ENCODE results near the gene KIRREL3. TPM values are rescaled to one million over a fixed set of nuclear protein-coding genes. Genes with fewer than 3 reads are reported as not detected.

KIRREL3 gene
- total and polyA plus RNA-seq, 2 of the 4 experiments (the other 2 are of a cell fraction) = 10.9 to 15.9 TPM

DNA sequence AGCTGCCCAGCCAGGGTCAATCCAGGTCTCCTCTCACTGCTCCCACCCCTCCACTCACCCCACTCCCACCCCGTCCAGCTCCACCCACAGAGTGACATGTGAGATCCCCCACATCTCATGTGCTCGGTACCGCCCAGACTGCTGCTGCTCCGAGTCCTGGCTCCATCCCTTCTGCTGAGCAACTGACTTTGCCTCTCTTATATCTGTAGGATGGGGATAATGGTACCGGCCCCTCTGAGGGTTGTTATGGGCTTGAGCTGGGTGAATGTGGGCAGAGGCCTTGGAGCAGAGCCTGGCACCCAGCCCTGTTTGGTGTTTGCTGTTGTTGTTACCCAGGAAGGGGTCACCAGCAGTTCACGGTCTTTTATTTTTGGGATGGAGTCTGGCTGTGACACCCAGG is 568.0 kb downstream of the KIRREL3 start:
- in situ Hi-C loops (cut with MboI; ENCODE audit: low sequenced_read_pairs) = loop anchor here (25.0 kb wide), 2 partner anchors 555 to 1605 kb away; no protein-coding TSS in a partner anchor
- H3K79me1 ChIP-seq (ENCODE audit: low read depth in 1 of 2, low read length in 2 of 2) = no peaks in the 10 kb centered on the region
- 80% methylated on average over 1 of the region's 6 CpGs; no CpG with 5 or more reads in 1 of the 2 experiments for WGBS, 2 experiments (ENCODE audit: extremely low coverage in 2 of 2, insufficient read length in 1 of 2)
- no peak overlapping the region for H4K5ac ChIP-seq (ENCODE audit: low read depth, low read length)
- H2BK5ac ChIP-seq (ENCODE audit: low read depth, low read length, poor library complexity, severe bottlenecking) = peak overlapping the region; percentile 91
- ChIA-PET CTCF (interaction anchor here (1.1 to 2.0 kb wide), 2 partner anchors 9 to 121 kb away, joined by 3 to 14 read pairs; no protein-coding TSS in a partner anchor), POLR2A (ENCODE audit: unreplicated experiment) (no interaction called here)
- peak overlapping the region; percentile 91; the same call in 1 of the 2 replicates for H2AK5ac ChIP-seq (ENCODE audit: low read depth, low read length)
- 0 out of 2 replicates have a peak overlapping the region, but pooled peaks have one; percentile 80 for H3K23ac ChIP-seq (ENCODE audit: low read depth, low read length)
- H3K9me1 ChIP-seq (ENCODE audit: insufficient read depth, low read length) = peaks cover 23% of the 10 kb centered on the region
- intact Hi-C loops (cut with micrococcal nuclease) = no loop called here
- TF ChIP-seq SMC3 (IDR thresholded peaks at IDR 0.05; ENCODE audit: low read depth, low read length) (no peak), CHD1 (IDR thresholded peaks at IDR 0.05; ENCODE audit: low read depth, low read length) (no peak), USF2 (IDR thresholded peaks at IDR 0.05; ENCODE audit: low read depth, low read length) (no peak), MAZ (IDR thresholded peaks at IDR 0.05; ENCODE audit: borderline replicate concordance, low read depth, low read length) (no peak), RCOR1 (IDR thresholded peaks at IDR 0.05; ENCODE audit: insufficient replicate concordance, low read length) (no peak), CEBPB (IDR thresholded peaks at IDR 0.05; ENCODE audit: low read depth, low read length) (no peak), POLR2A (IDR thresholded peaks at IDR 0.05; ENCODE audit: low read depth, low read length) (no peak), RFX5 (IDR thresholded peaks at IDR 0.05; ENCODE audit: low read depth, low read length) (no peak), NFE2L2 (IDR thresholded peaks at IDR 0.05; ENCODE audit: low read depth, low read length) (no peak), BHLHE40 (IDR thresholded peaks at IDR 0.05; ENCODE audit: low read depth, low read length) (no peak), FOS (IDR thresholded peaks at IDR 0.05; ENCODE audit: low read depth, low read length) (no peak), MXI1 (IDR thresholded peaks at IDR 0.05; ENCODE audit: borderline replicate concordance, low read depth, low read length) (no peak), RAD21 (IDR thresholded peaks at IDR 0.05; ENCODE audit: low read length) (no peak), MAFK (IDR thresholded peaks at IDR 0.05; ENCODE audit: low read depth, low read length) (no peak)
- TF ChIP-seq, protein P1, sequence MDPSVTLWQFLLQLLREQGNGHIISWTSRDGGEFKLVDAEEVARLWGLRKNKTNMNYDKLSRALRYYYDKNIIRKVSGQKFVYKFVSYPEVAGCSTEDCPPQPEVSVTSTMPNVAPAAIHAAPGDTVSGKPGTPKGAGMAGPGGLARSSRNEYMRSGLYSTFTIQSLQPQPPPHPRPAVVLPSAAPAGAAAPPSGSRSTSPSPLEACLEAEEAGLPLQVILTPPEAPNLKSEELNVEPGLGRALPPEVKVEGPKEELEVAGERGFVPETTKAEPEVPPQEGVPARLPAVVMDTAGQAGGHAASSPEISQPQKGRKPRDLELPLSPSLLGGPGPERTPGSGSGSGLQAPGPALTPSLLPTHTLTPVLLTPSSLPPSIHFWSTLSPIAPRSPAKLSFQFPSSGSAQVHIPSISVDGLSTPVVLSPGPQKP (IDR thresholded peaks at IDR 0.05; ENCODE audit: borderline replicate concordance, low read depth, low read length) = no peak
- TF ChIP-seq, protein P2, sequence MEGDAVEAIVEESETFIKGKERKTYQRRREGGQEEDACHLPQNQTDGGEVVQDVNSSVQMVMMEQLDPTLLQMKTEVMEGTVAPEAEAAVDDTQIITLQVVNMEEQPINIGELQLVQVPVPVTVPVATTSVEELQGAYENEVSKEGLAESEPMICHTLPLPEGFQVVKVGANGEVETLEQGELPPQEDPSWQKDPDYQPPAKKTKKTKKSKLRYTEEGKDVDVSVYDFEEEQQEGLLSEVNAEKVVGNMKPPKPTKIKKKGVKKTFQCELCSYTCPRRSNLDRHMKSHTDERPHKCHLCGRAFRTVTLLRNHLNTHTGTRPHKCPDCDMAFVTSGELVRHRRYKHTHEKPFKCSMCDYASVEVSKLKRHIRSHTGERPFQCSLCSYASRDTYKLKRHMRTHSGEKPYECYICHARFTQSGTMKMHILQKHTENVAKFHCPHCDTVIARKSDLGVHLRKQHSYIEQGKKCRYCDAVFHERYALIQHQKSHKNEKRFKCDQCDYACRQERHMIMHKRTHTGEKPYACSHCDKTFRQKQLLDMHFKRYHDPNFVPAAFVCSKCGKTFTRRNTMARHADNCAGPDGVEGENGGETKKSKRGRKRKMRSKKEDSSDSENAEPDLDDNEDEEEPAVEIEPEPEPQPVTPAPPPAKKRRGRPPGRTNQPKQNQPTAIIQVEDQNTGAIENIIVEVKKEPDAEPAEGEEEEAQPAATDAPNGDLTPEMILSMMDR (conservative IDR thresholded peaks at IDR 0.05; ENCODE audit: low read depth, low read length) = no peak
- no TSS peak for BruUV-seq (replicated peaks)
- H4K91ac ChIP-seq (ENCODE audit: insufficient read depth, low read depth, low read length) = 0 out of 2 replicates have a peak overlapping the region, but pooled peaks have one; percentile 0
- peak overlapping the region; percentile 97 for H2AK9ac ChIP-seq (replicated peaks; ENCODE audit: low read depth, low read length, poor library complexity)
- DNase-seq (no peak), ATAC-seq (ENCODE audit: low read depth) (no peak)
- H3K36me3 ChIP-seq (ENCODE audit: control insufficient read depth, insufficient read depth, low read length) = no peaks in the 10 kb centered on the region
- peak overlapping the region; percentile 11; the same call in 1 of the 2 replicates for H3K56ac ChIP-seq (ENCODE audit: extremely low read depth, insufficient read depth, low read length)
- H3K18ac ChIP-seq (ENCODE audit: low read depth, low read length) = no peak overlapping the region; the same call in 1 of the 2 replicates
- H2BK15ac ChIP-seq (ENCODE audit: low read depth, low read length) = peak overlapping the region; percentile 79; the same call in 2 of the 3 replicates
- no peak overlapping the region for H3K14ac ChIP-seq (replicated peaks; ENCODE audit: low read depth, low read length)
- no peaks in the 10 kb centered on the region for H4K20me1 ChIP-seq (ENCODE audit: insufficient read depth, low read length)
- dilution Hi-C loops (cut with HindIII; ENCODE audit: low sequenced_read_pairs, unreplicated experiment) = no loop called here
- no peak overlapping the region for H3K4me3 ChIP-seq (ENCODE audit: insufficient read depth, low read depth, low read length)
- H2BK20ac ChIP-seq (ENCODE audit: low read depth, low read length) = 0 out of 2 replicates have a peak overlapping the region, but pooled peaks have one; percentile 84
- H3K9ac ChIP-seq (ENCODE audit: low read depth, low read length) = no peak overlapping the region
- no peaks in the 10 kb centered on the region for H3K9me3 ChIP-seq (ENCODE audit: control insufficient read depth, insufficient read depth, low read length)
- no peak overlapping the region for H3K27ac ChIP-seq (ENCODE audit: insufficient read depth, low read length)
- H2AFZ ChIP-seq (replicated peaks; ENCODE audit: low read length, poor library complexity) = peak overlapping the region; percentile 94
- peak overlapping the region; percentile 93 for H3K4ac ChIP-seq (ENCODE audit: low read depth, low read length)
- no peaks in the 10 kb centered on the region for H3K27me3 ChIP-seq (ENCODE audit: control insufficient read depth, insufficient read depth, low read length)
- H3K4me1 ChIP-seq (ENCODE audit: control insufficient read depth, insufficient read depth, low read length) = peaks cover 12% of the 10 kb centered on the region
- peak overlapping the region; percentile 44 to 88; a peak in 3 of 4 replicates for H4K8ac ChIP-seq (ENCODE audit: low read depth in 2 of 2, low read length in 2 of 2)
- no peak overlapping the region for H3K4me2 ChIP-seq (ENCODE audit: low read depth, low read length)
- H2BK120ac ChIP-seq (ENCODE audit: low read depth, low read length) = peak overlapping the region; percentile 96; the same call in 1 of the 2 replicates

Data from IMR-90 (cell line).